ENCODE results near the gene THRAP3. TPM values are rescaled to one million over a fixed set of nuclear protein-coding genes. Genes with fewer than 3 reads are reported as not detected.
"Not testable (repeated sequence)": the region's sequence is repeated elsewhere in the genome, so short reads cannot be mapped to it uniquely, and the experiment has no call there.

The THRAP3 gene
- total RNA-seq, 2 experiments from 2014 or later = 135 to 138 TPM

DNA sequence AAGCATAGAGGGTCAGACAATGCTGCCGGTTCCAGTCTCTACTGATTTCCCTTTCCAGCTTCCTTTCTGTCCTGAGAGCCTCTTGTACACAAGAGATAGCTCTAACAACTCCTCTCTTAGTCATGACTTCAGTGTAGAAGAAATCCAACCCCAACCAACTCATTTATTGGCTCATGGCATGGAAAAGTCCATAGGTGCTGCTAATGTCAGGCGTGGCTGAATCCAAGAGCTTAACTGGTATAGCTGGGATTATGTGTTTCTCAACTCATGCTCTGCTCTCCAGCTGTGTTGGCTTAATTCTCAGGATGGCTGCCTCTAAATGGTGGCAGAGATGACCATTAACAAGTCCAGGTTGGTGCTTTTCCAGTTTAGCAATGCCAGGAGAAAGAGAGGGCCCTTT lies 12.4 kb upstream of the THRAP3 start:
- H3K4me1 Mint-ChIP-seq (ENCODE audit: low read depth) = peaks cover 4% of the 10 kb centered on the region
- DNase-seq = no peak
- H3K9me3 Mint-ChIP-seq = no peaks in the 10 kb centered on the region
- no peaks in the 10 kb centered on the region for H3K27me3 Mint-ChIP-seq
- H3K27ac Mint-ChIP-seq = no peak overlapping the region
- ChIA-PET CTCF (interaction anchor here (0.6 to 1.6 kb wide), 5 partner anchors 24 to 112 kb away, joined by 3 to 6 read pairs (median 3); no protein-coding TSS in a partner anchor), POLR2A (interaction anchor here (1.3 kb wide), 1 partner anchor 12 kb away, joined by 6 read pairs; the partner anchor contains the start of gene THRAP3)
- H3K36me3 Mint-ChIP-seq = no peaks in the 10 kb centered on the region
- intact Hi-C loops (cut with micrococcal nuclease) = no loop called here
- no peak overlapping the region for H3K4me3 Mint-ChIP-seq

DNA sequence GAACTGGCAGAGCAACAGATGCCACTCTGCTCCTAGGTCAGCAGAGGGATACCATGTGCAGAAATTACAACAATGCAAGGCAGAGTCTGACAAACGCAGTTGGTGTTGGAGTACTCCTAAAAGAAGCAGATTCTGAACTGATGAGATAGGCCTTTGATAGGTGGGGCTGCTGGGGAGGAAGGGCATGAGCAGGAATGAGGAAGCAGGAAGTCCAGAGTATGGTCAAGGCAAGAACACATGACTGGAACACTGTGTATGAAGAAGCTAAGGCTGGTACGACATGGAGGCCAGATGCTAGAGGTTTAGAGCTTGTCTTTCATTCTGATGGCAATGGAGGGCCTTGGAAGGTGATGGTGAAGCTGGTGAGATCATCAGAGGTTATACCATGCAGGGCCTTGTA lies 11.5 kb upstream of the THRAP3 start:
- Mint-ChIP-seq H3K9me3 (no peaks in the 10 kb centered on the region), H3K36me3 (no peaks in the 10 kb centered on the region), H3K4me3 (no peak overlapping the region), H3K27me3 (no peaks in the 10 kb centered on the region), H3K4me1 (ENCODE audit: low read depth) (peaks cover 4% of the 10 kb centered on the region), H3K27ac (no peak overlapping the region)
- no peak for DNase-seq
- POLR2A ChIA-PET = no interaction called here
- CTCF ChIA-PET = interaction anchor here (1.3 to 1.6 kb wide), 2 partner anchors 25 to 113 kb away, joined by 3 to 6 read pairs; no protein-coding TSS in a partner anchor
- intact Hi-C loops (cut with micrococcal nuclease) = no loop called here

DNA sequence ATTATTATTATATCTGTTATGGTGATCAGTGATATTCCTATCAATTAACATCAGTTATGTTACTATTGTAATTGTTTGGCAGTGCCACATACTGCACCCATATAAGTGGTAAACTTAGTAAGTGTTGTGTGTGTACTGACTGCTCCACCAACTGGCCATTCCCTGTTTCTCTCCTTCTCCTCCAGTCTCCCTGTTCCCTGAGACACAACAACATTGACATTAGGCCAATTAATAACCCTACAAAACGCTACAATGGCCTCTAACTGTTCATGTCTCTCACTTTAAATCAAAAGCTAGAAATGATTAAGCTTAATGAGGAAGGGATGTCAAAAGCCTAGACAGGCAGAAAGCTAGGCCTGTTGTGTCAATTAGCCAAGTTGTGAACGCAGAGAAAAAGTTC lies 6.6 kb upstream of the THRAP3 start:
- POLR2A ChIA-PET = no interaction called here
- no peaks in the 10 kb centered on the region for H3K36me3 Mint-ChIP-seq
- H3K27me3 Mint-ChIP-seq = no peaks in the 10 kb centered on the region
- intact Hi-C loops (cut with micrococcal nuclease) = no loop called here
- CTCF ChIA-PET = interaction anchor here (0.6 kb wide), 1 partner anchor 208 kb away, joined by 4 read pairs; no protein-coding TSS in a partner anchor
- no peak overlapping the region for H3K27ac Mint-ChIP-seq
- DNase-seq = no peak
- peaks cover 10% of the 10 kb centered on the region for H3K4me1 Mint-ChIP-seq (ENCODE audit: low read depth)
- H3K4me3 Mint-ChIP-seq = no peak overlapping the region
- H3K9me3 Mint-ChIP-seq = no peaks in the 10 kb centered on the region

DNA sequence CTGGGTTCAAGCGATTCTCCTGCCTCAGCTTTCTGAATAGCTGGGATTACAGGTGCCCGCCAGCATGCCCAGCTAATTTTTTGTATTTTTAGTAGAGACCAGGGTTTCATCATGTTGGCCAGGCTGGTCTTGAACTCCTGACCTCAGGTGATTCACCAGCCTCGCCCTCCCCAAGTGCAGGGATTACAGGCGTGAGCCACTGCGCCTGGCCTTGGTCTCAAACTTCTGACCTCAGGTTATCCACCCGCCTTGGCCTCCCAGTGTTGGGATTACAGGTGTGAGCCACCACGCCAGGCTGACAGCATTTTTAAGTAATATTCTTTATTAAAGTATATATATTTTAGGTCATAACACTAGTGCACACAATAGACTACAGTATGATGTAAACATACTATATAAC lies 2.3 kb upstream of the THRAP3 start:
- H3K27ac Mint-ChIP-seq, H3K4me3 Mint-ChIP-seq, H3K27me3 Mint-ChIP-seq, H3K9me3 Mint-ChIP-seq, DNase-seq: not testable (repeated sequence)
- POLR2A ChIA-PET = interaction anchor here (1.8 kb wide), 1 partner anchor 73 kb away, joined by 13 read pairs; the partner anchor contains the start of gene TRAPPC3
- intact Hi-C loops (cut with micrococcal nuclease) = loop anchor here (2.0 to 5.0 kb wide), 5 partner anchors 35 to 1255 kb away; partner anchors contain the start of genes AGO3 and OSCP1
- H3K4me1 Mint-ChIP-seq (ENCODE audit: low read depth) = peaks cover 31% of the 10 kb centered on the region
- CTCF ChIA-PET = interaction anchor here (1.5 to 2.2 kb wide), 2 partner anchors 64 to 72 kb away, joined by 3 to 6 read pairs; partner anchors contain the start of gene TRAPPC3
- H3K36me3 Mint-ChIP-seq = peaks cover 18% of the 10 kb centered on the region

DNA sequence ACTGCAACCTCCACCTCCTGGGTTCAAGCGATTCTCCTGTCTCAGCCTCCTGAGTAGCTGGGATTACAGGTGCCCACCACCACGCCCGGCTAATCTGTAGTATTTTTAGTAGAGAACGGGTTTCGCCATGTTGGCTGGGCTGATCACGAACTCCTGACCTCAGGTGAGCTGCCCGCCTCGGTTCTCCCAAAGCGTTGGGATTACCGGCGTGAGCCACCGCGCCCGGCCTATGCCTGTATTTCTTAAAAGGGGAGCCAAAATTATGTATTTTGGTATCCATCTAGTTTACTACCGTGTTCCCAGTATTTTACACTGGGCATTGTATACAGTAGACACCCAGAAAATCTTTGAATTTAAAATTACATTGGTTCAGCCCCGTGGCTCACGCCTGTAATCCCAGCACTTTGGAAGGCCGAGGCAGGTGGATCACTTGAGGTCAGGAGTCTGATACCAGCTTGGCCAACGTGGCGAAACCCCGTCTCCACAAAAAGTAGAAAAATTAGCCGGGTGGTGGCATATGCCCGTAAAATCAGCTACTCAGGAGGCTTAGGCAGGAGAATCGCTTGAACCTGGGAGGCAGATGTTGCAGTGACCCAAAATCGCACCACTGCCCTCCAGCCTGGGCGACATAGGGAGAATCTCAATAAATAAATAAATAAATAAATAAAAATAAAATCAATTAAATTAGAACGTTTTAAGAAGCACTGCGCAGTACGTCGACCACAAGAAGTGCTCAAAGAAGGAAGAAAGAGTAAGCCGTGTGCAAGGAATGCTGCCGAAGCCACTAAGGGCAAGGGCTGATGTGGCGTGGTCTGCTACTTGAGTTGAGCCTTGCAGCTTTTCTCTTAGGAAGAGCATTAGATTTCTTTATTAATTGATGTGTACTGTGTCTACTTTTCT lies 1.5 kb upstream of the THRAP3 start:
- DNase-seq = no peak
- no peaks in the 10 kb centered on the region for H3K9me3 Mint-ChIP-seq
- intact Hi-C loops (cut with micrococcal nuclease) = loop anchor here (2.0 to 5.0 kb wide), 5 partner anchors 35 to 1255 kb away; partner anchors contain the start of genes AGO3 and OSCP1
- no peaks in the 10 kb centered on the region for H3K27me3 Mint-ChIP-seq
- CTCF ChIA-PET = interaction anchor here (0.8 to 3.0 kb wide), 9 partner anchors 32 to 228 kb away, joined by 3 to 37 read pairs (median 5); partner anchors contain the start of genes MAP7D1, OSCP1 and TRAPPC3
- H3K27ac Mint-ChIP-seq = peak overlapping the region; percentile 100
- peaks cover 23% of the 10 kb centered on the region for H3K36me3 Mint-ChIP-seq
- peaks cover 31% of the 10 kb centered on the region for H3K4me1 Mint-ChIP-seq (ENCODE audit: low read depth)
- POLR2A ChIA-PET = interaction anchor here (0.8 to 3.7 kb wide), 7 partner anchors 12 to 84 kb away, joined by 4 to 35 read pairs (median 9); partner anchors contain the start of genes MAP7D1 and TRAPPC3
- H3K4me3 Mint-ChIP-seq = peak overlapping the region; percentile 99

DNA sequence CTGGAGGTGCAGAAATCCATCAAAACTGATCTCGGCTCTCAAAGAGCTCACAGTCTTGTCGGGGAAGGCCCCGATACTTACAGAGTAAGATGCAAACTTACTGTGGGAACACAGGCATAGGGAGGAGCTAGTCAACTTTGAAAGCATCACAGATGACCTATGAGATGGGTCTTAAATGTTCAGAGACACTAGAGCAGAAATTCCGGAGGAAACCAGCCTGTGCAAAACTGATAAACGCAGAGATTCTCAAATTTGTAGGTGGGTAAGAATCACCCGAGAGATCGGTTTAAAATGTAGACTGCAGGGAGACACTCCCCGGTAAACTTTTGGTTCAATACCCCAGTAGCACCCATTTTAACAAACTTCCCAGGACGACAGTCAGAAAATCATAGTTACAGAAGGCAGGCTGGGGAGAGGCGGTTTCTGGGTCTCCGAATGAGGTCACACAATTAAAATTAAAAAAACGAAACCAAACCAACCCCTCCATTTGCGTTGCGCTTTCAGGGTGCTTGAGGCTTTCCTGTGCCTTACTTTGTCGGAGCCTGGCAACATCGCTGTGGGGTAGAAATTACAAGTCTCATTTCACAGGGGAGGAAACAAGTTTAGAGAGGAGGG lies 755 bp upstream of the THRAP3 start:
- ChIA-PET POLR2A (interaction anchor here (0.6 to 3.7 kb wide), 14 partner anchors 11 to 118 kb away, joined by 3 to 35 read pairs (median 6); partner anchors contain the start of genes MAP7D1, SH3D21 and TRAPPC3), CTCF (interaction anchor here (0.8 to 3.0 kb wide), 9 partner anchors 33 to 227 kb away, joined by 3 to 37 read pairs (median 5); partner anchors contain the start of genes MAP7D1, OSCP1 and TRAPPC3)
- Mint-ChIP-seq H3K27ac (peak overlapping the region; percentile 100), H3K27me3 (no peaks in the 10 kb centered on the region), H3K9me3 (no peaks in the 10 kb centered on the region), H3K36me3 (peaks cover 23% of the 10 kb centered on the region), H3K4me3 (peak overlapping the region; percentile 99), H3K4me1 (ENCODE audit: low read depth) (peaks cover 30% of the 10 kb centered on the region)
- intact Hi-C loops (cut with micrococcal nuclease) = loop anchor here (2.0 to 5.0 kb wide), 5 partner anchors 36 to 1254 kb away; partner anchors contain the start of genes AGO3 and OSCP1
- DNase-seq = peak; percentile 63

DNA sequence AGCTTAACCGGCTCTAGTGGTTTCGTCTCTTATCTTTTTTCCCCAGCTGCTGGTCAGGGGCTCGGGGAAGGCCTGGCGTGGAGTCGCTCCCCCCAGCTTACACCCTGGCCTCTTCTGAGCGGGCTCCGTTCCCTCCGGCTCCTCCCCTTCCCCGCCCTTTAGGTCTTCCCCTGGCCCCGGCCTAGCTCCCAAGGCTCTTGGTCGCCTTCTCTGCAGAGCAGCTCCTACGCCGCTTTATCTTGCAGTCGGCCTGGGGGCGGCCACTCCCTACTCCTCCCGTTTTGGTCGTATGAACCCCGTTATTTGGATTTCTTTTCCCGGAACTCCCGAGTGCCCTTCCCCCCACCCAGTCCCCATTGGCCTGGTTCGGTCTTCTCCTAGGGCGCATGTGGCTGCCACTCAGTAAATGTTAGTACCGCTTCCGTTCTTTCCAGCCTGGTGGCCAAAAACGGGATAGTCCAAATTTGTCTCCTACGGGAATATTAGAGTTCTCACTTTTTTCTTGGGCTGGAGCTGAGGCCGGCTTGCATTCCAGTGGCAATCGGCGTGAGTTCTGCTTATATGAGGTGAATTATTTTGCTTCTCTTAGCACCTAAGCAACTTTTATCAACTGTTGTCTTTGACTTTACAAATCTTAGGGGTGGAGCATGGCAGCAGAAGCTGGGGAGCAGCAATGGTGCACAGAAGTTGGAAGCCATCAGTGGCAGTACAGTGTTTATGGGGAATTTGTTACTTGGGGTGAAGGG lies 467 bp downstream of the THRAP3 start:
- H3K27me3 Mint-ChIP-seq = no peaks in the 10 kb centered on the region
- CTCF ChIA-PET = interaction anchor here (0.8 to 3.0 kb wide), 12 partner anchors 18 to 343 kb away, joined by 3 to 37 read pairs (median 5); partner anchors contain the start of genes AGO1, MAP7D1 and TRAPPC3
- peaks cover 23% of the 10 kb centered on the region for H3K36me3 Mint-ChIP-seq
- intact Hi-C loops (cut with micrococcal nuclease) = loop anchor here (1.0 to 5.0 kb wide), 8 partner anchors 37 to 1253 kb away; partner anchors contain the start of genes AGO3, OSCP1 and TRAPPC3
- POLR2A ChIA-PET = interaction anchor here (0.7 to 3.7 kb wide), 14 partner anchors 10 to 239 kb away, joined by 3 to 35 read pairs (median 4); partner anchors contain the start of genes MAP7D1 and TRAPPC3
- H3K9me3 Mint-ChIP-seq = no peaks in the 10 kb centered on the region
- H3K4me3 Mint-ChIP-seq = peak overlapping the region; percentile 99
- peak overlapping the region; percentile 100 for H3K27ac Mint-ChIP-seq
- DNase-seq = no peak
- peaks cover 30% of the 10 kb centered on the region for H3K4me1 Mint-ChIP-seq (ENCODE audit: low read depth)

DNA sequence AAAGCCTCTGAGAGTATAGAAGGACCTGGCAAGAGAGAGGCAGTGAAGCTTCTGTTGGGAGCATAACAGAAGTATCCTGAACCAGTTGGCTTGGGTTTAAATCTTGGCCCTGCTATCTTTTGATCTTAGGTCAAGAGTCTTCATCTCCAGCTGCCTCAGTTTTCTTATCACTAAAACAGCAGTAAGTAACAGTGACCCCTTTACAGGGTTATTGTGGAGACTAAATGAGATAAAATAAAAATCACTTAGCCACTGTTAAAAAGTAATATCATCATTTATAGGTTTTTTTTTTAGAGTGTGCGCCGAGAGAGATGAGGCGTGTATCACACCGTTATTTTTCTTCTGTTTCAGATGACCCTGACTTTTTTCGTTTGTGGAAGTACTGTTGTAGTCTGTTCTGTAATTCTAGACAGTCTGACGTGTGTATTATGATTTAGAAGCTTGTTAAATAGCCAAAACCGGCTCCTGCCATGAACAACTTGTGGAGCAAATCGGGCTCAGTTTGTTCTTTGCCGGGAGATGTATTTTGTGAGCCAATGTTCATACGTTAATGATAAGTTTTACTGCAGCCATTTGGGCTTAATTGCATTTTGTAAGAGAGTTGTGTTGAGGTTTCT lies 1.1 kb downstream of the THRAP3 start:
- peak overlapping the region; percentile 99 for H3K4me3 Mint-ChIP-seq
- POLR2A ChIA-PET = interaction anchor here (0.6 to 3.7 kb wide), 8 partner anchors 9 to 141 kb away, joined by 3 to 35 read pairs (median 9); partner anchors contain the start of genes MAP7D1 and TRAPPC3
- DNase-seq = no peak
- H3K9me3 Mint-ChIP-seq = no peaks in the 10 kb centered on the region
- H3K27ac Mint-ChIP-seq = peak overlapping the region; percentile 100
- intact Hi-C loops (cut with micrococcal nuclease) = loop anchor here (2.0 kb wide), 1 partner anchor 59 kb away; no protein-coding TSS in a partner anchor
- peaks cover 31% of the 10 kb centered on the region for H3K4me1 Mint-ChIP-seq (ENCODE audit: low read depth)
- CTCF ChIA-PET = interaction anchor here (0.8 to 3.0 kb wide), 8 partner anchors 18 to 344 kb away, joined by 3 to 19 read pairs (median 6); partner anchors contain the start of gene AGO1
- peaks cover 24% of the 10 kb centered on the region for H3K36me3 Mint-ChIP-seq
- H3K27me3 Mint-ChIP-seq = no peaks in the 10 kb centered on the region

DNA sequence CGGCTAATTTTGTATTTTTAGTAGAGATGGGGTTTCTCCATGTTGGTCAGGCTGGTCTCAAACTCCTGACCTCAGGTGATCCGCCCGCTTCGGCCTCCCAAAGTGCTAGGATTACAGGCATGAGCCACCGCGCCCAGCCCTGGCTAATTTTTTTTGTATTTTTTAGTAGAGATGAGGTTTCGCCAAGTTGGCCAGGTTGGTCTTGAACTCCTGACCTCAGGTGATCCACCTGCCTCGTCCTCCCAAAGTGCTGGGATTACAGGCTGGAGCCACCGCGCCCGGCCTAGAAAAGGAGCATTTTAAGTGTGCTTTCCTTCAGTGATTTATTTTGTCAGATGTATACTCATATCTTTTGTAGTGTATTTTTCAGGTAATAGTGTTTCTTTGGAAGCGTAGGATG lies 6.0 kb downstream of the THRAP3 start:
- H3K27me3 Mint-ChIP-seq; H3K9me3 Mint-ChIP-seq; POLR2A ChIA-PET; intact Hi-C loops (cut with micrococcal nuclease); H3K27ac Mint-ChIP-seq; H3K4me3 Mint-ChIP-seq; CTCF ChIA-PET: not testable (repeated sequence)
- peaks cover 31% of the 10 kb centered on the region for H3K36me3 Mint-ChIP-seq
- peaks cover 51% of the 10 kb centered on the region for H3K4me1 Mint-ChIP-seq (ENCODE audit: low read depth)
- peak; percentile 7 for DNase-seq

DNA sequence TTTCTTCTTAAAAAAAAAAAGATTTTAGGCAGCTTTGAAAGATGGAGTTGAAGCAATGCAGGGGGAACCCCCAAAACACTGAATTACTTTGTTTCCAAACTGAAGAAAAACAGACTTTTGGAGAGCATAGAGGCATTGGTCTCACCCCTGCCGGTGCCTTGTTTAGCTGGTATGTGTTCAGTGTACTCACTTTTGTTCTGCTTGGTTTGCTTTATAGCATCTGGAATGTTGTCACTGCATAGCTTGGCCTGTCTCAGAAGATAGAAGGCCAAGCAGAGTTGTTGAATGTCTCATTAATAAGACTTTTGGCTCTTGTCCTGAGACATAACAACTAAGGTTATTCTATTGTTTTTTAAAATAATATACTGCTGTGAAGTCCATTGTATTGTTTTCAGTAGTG lies 6.9 kb downstream of the THRAP3 start:
- intact Hi-C loops (cut with micrococcal nuclease) = no loop called here
- ChIA-PET CTCF (interaction anchor here (1.2 kb wide), 1 partner anchor 82 kb away, joined by 4 read pairs; the partner anchor contains the start of gene TRAPPC3), POLR2A (no interaction called here)
- Mint-ChIP-seq H3K36me3 (peaks cover 23% of the 10 kb centered on the region), H3K9me3 (no peaks in the 10 kb centered on the region), H3K4me3 (no peak overlapping the region), H3K27me3 (no peaks in the 10 kb centered on the region), H3K4me1 (ENCODE audit: low read depth) (peaks cover 50% of the 10 kb centered on the region), H3K27ac (no peak overlapping the region)
- no peak for DNase-seq
